Esophagus muscularis mucosa (tissue), 4 donors: ENCODE measurements around the gene CMTM7. TPM values are rescaled to one million over a fixed set of nuclear protein-coding genes. Genes with fewer than 3 reads are reported as not detected.

Source experiments
- DNase-seq: peaks from one replicate; pipeline ENCODE4 v3.0.0-alpha.2; 2017; ENCODE audit errors: extremely low spot score
- H3K27ac ChIP-seq, 4 donors: fragments of 200-600 bp; sonication (generic); replicated peaks in 1 of 4; 1 replicate in 3 of 4; 2 replicates in 1 of 4; pipeline ENCODE4 v1.5.1; 2016 to 2019; ENCODE audit warnings: mild to moderate bottlenecking in 1 of 4
- H3K27me3 ChIP-seq, 4 donors: fragments of 200-600 bp; sonication (generic); one replicate each; pipeline versions ENCODE4 v1.5.1 to v1.6.0; 2016 to 2019
- H3K36me3 ChIP-seq, 4 donors: fragments of 200-600 bp; sonication (generic); one replicate each; pipeline ENCODE4 v1.5.1; 2016 to 2019
- H3K4me1 ChIP-seq, 4 donors: fragments of 200-600 bp; sonication (generic); one replicate each; pipeline ENCODE4 v1.5.1; 2016 to 2019
- H3K4me3 ChIP-seq, 4 donors: fragments of 200-600 bp; sonication (generic); 1 replicate in 2 of 4; 2 replicates in 2 of 4; pipeline ENCODE4 v1.5.1; 2016 to 2019; ENCODE audit warnings: mild to moderate bottlenecking in 4 of 4, moderate library complexity in 1 of 4
- H3K9me3 ChIP-seq, 4 donors: fragments of 200-600 bp; sonication (generic); 1 replicate in 3 of 4; 2 replicates in 1 of 4; pipeline ENCODE4 v1.5.1; 2016 to 2019
- CTCF ChIP-seq, 3 experiments: fragments of 200-600 bp in 2 of 3; fragments of 450-650 bp in 1 of 3; sonication (generic) in 2 of 3; IDR thresholded peaks; one replicate each; pipeline ENCODE4 v1.5.1; 2017 to 2019; ENCODE audit warnings: antibody characterized with exemption in 3 of 3, mild to moderate bottlenecking in 2 of 3, moderate library complexity in 1 of 3
- EP300 ChIP-seq: sonication (generic); formaldehyde crosslinking; IDR thresholded peaks from one replicate; pipeline ENCODE4 v1.6.1; 2017; ENCODE audit warnings: antibody characterized with exemption
- POLR2A ChIP-seq: fragments of 450-650 bp; IDR thresholded peaks from one replicate; pipeline ENCODE4 v1.6.1; 2017; ENCODE audit warnings: antibody characterized with exemption, moderate library complexity, mild to moderate bottlenecking, low read depth
- POLR2AphosphoS5 ChIP-seq, 2 donors: sonication (generic); formaldehyde crosslinking; IDR thresholded peaks; one replicate each; pipeline ENCODE4 v1.6.1; 2017; ENCODE audit warnings: antibody characterized with exemption in 2 of 2
- WGBS: methylation state at CpG from one replicate; pipeline ENCODE4 v1.1.5; 2018; 5-methylcytosine and 5-hydroxymethylcytosine counted together
- intact Hi-C: fragments of 100-400 bp; cut with DNase I; formaldehyde crosslinking; loops from one replicate; pipeline ENCODE4 v1.15.1; 2023
- total RNA-seq, 4 donors: library from RNA; depleted of rRNA; stranded (reverse); fragments of >200 nt; gene quantifications; one replicate each; pipeline versions ENCODE4 v1.1.0 to v1.2.1, GENCODE V29; 2016

The CMTM7 gene
- total RNA-seq, 4 donors from 2014 or later: 8.2 to 10.8 (median 8.5) TPM

- H3K9me3 ChIP-seq: no peaks in the 10 kb centered on the region
- no peaks in the 10 kb centered on the region for H3K36me3 ChIP-seq
- peaks cover 18 to 38% (median 35%) of the 10 kb centered on the region in 4 donors for H3K4me1 ChIP-seq
- TF ChIP-seq EP300: no peak
- no peak for TF ChIP-seq POLR2AphosphoS5 (IDR thresholded peaks at IDR 0.05)
- no peak for TF ChIP-seq CTCF (IDR thresholded peaks at IDR 0.05)
- no peak for TF ChIP-seq POLR2A
- 91% methylated on average over 3 of the region's 3 CpGs for WGBS
- H3K27me3 ChIP-seq: no peaks in the 10 kb centered on the region
- H3K4me3 ChIP-seq: no peak overlapping the region
- no peak overlapping the region for H3K27ac ChIP-seq
- no peak for DNase-seq
- intact Hi-C loops: no loop called here
Observed at GRCh38 chr3:32498252-32498651, 106.6 kb downstream of the CMTM7 start.

- Histone ChIP-seq H3K4me1 (peaks cover 14 to 31% (median 29%) of the 10 kb centered on the region in 4 donors), H3K27ac (no peak overlapping the region), H3K27me3 (no peaks in the 10 kb centered on the region), H3K4me3 (no peak overlapping the region), H3K36me3 (no peaks in the 10 kb centered on the region), H3K9me3 (no peaks in the 10 kb centered on the region)
- no peak for DNase-seq
- intact Hi-C loops: no loop called here
- TF ChIP-seq POLR2A (no peak), POLR2AphosphoS5 (IDR thresholded peaks at IDR 0.05) (no peak), EP300 (no peak), CTCF (IDR thresholded peaks at IDR 0.05) (no peak)
- WGBS: 74% methylated on average over 3 of the region's 3 CpGs
Observed at GRCh38 chr3:32498992-32499391, 107.3 kb downstream of the CMTM7 start.

- H3K9me3 ChIP-seq: no peaks in the 10 kb centered on the region
- TF ChIP-seq EP300: no peak
- TF ChIP-seq CTCF (IDR thresholded peaks at IDR 0.05): no peak
- no peak for TF ChIP-seq POLR2A
- TF ChIP-seq POLR2AphosphoS5 (IDR thresholded peaks at IDR 0.05): no peak
- H3K4me3 ChIP-seq: no peak overlapping the region
- no peak overlapping the region for H3K27ac ChIP-seq
- DNase-seq: no peak
- H3K36me3 ChIP-seq: no peaks in the 10 kb centered on the region
- 100% methylated on average over 2 of the region's 2 CpGs for WGBS
- peaks cover 14 to 28% (median 25%) of the 10 kb centered on the region in 4 donors for H3K4me1 ChIP-seq
- intact Hi-C loops: no loop called here
- no peaks in the 10 kb centered on the region for H3K27me3 ChIP-seq
Observed at GRCh38 chr3:32499585-32499984, 107.9 kb downstream of the CMTM7 start.

- H3K27ac ChIP-seq: no peak overlapping the region
- no peaks in the 10 kb centered on the region for H3K9me3 ChIP-seq
- WGBS: 74% methylated on average over 2 of the region's 2 CpGs
- H3K27me3 ChIP-seq: no peaks in the 10 kb centered on the region
- TF ChIP-seq POLR2AphosphoS5 (IDR thresholded peaks at IDR 0.05) (no peak), CTCF (IDR thresholded peaks at IDR 0.05) (no peak), EP300 (no peak), POLR2A (no peak)
- peaks cover 14 to 28% (median 23%) of the 10 kb centered on the region in 4 donors for H3K4me1 ChIP-seq
- intact Hi-C loops: no loop called here
- no peaks in the 10 kb centered on the region for H3K36me3 ChIP-seq
- no peak for DNase-seq
- H3K4me3 ChIP-seq: no peak overlapping the region
Observed at GRCh38 chr3:32500231-32500630, 108.6 kb downstream of the CMTM7 start.
